NCI-H345 treated with DMSO at 0.1 percent for 48 hours (cell line): Measurements from ENCODE around the gene SLC49A4.
"Not testable (repeated sequence)": the region's sequence is repeated elsewhere in the genome, so short reads cannot be mapped to it uniquely, and the experiment has no call there.

Experiments
- DNase-seq: peaks from one replicate; lab custom pipeline; 2025; ENCODE audit not compliant: unreplicated experiment; lab: John Stamatoyannopoulos, UW

The SLC49A4 gene

GRCh38 chr3:122794779-122795673 lies at the start of gene SLC49A4:
Gene SLC49A4 (plus strand): TSS chr3:122795069. CDS start chr3:122795193, 124 bp downstream.
- DNase-seq = no peak

GRCh38 chr3:122745369-122746021 lies 49.4 kb upstream of the SLC49A4 start:
- DNase-seq = no peak

GRCh38 chr3:122747295-122747694 lies 47.6 kb upstream of the SLC49A4 start:
- DNase-seq = not testable (repeated sequence)

- no peak for DNase-seq
Observed at GRCh38 chr3:122748347-122748746, 46.5 kb upstream of the SLC49A4 start.

GRCh38 chr3:122754929-122755328 lies 39.9 kb upstream of the SLC49A4 start:
- no peak for DNase-seq

- DNase-seq = no peak
Observed at GRCh38 chr3:122755491-122755890, 39.4 kb upstream of the SLC49A4 start.

GRCh38 chr3:122758877-122759560 lies 35.9 kb upstream of the SLC49A4 start:
- no peak for DNase-seq

- no peak for DNase-seq
Observed at GRCh38 chr3:122760453-122761271, 34.2 kb upstream of the SLC49A4 start.

- DNase-seq = no peak
Observed at GRCh38 chr3:122766430-122766829, 28.4 kb upstream of the SLC49A4 start.

- DNase-seq = no peak
Observed at GRCh38 chr3:122767540-122768372, 27.1 kb upstream of the SLC49A4 start.

GRCh38 chr3:122770521-122771202 lies 24.2 kb upstream of the SLC49A4 start:
- no peak for DNase-seq

- no peak for DNase-seq
Observed at GRCh38 chr3:122772827-122773226, 22.0 kb upstream of the SLC49A4 start.

GRCh38 chr3:122773944-122774509 lies 20.8 kb upstream of the SLC49A4 start:
- DNase-seq = no peak

- no peak for DNase-seq
Observed at GRCh38 chr3:122774564-122774963, 20.3 kb upstream of the SLC49A4 start.

- no peak for DNase-seq
Observed at GRCh38 chr3:122776675-122777468, 18.0 kb upstream of the SLC49A4 start.

GRCh38 chr3:122777563-122777962 lies 17.3 kb upstream of the SLC49A4 start:
- DNase-seq = no peak

GRCh38 chr3:122782804-122783203 lies 12.1 kb upstream of the SLC49A4 start:
- no peak for DNase-seq

- DNase-seq = no peak
Observed at GRCh38 chr3:122784436-122784835, 10.4 kb upstream of the SLC49A4 start.
